Dendritic cell treated with granulocyte-macrophage colony-stimulating factor and Interleukin-4, amounts not matched to agents 40 ng/mL and 50 ng/mL, for 4 days (primary cell): ENCODE results near the gene FASN.

ENCODE experiments used
- H3K27ac Mint-ChIP-seq: one replicate; pipeline ENCODE4 v1.8.0; 2022; ENCODE audit warnings: mild to moderate bottlenecking, mixed read lengths
- H3K27me3 Mint-ChIP-seq: one replicate; pipeline ENCODE4 v1.8.0; 2022; ENCODE audit warnings: mild to moderate bottlenecking, mixed read lengths
- H3K36me3 Mint-ChIP-seq: one replicate; pipeline ENCODE4 v1.8.0; 2022; ENCODE audit warnings: low read depth, mixed read lengths
- H3K4me1 Mint-ChIP-seq: one replicate; pipeline ENCODE4 v1.8.0; 2022; ENCODE audit warnings: low read depth, mixed read lengths
- H3K4me3 Mint-ChIP-seq: one replicate; pipeline ENCODE4 v1.8.0; 2022; ENCODE audit warnings: mild to moderate bottlenecking, moderate library complexity, mixed read lengths
- H3K9me3 Mint-ChIP-seq: one replicate; pipeline ENCODE4 v1.8.0; 2022; ENCODE audit warnings: mixed read lengths
- intact Hi-C: fragments of 100-400 bp; cut with micrococcal nuclease; formaldehyde crosslinking; loops from one replicate; pipeline ENCODE4 v1.15.0; 2022

Gene FASN

GRCh38 chr17:82101767-82102679 is 4.0 kb upstream of the FASN start:
- H3K27me3 Mint-ChIP-seq, result peaks cover 3% of the 10 kb centered on the region

GRCh38 chr17:82101301-82101715 is 3.3 kb upstream of the FASN start:
- Mint-ChIP-seq H3K27me3 (peaks cover 5% of the 10 kb centered on the region), H3K27ac (no peak overlapping the region), H3K4me3 (no peak overlapping the region), H3K9me3 (no peaks in the 10 kb centered on the region), H3K36me3 (peaks cover 24% of the 10 kb centered on the region), H3K4me1 (peaks cover 41% of the 10 kb centered on the region)
- intact Hi-C loops, result loop anchor here (10.0 kb wide), 1 partner anchor 67 kb away; the partner anchor contains the start of genes DCXR and RAC3

More at GRCh38 chr17:82101767-82102679, 4.0 kb upstream of the FASN start:
- peaks cover 41% of the 10 kb centered on the region for H3K4me1 Mint-ChIP-seq
- H3K4me3 Mint-ChIP-seq, result no peak overlapping the region
- peak overlapping the region; percentile 69 for H3K27ac Mint-ChIP-seq
- intact Hi-C loops, result loop anchor here (10.0 kb wide), 1 partner anchor 67 kb away; the partner anchor contains the start of genes DCXR and RAC3
- H3K9me3 Mint-ChIP-seq, result no peaks in the 10 kb centered on the region
- peaks cover 18% of the 10 kb centered on the region for H3K36me3 Mint-ChIP-seq

- Mint-ChIP-seq H3K36me3 (peaks cover 30% of the 10 kb centered on the region), H3K4me1 (peaks cover 41% of the 10 kb centered on the region), H3K27me3 (peaks cover 5% of the 10 kb centered on the region), H3K27ac (no peak overlapping the region), H3K9me3 (no peaks in the 10 kb centered on the region), H3K4me3 (no peak overlapping the region)
- intact Hi-C loops, result loop anchor here (10.0 kb wide), 1 partner anchor 66 kb away; the partner anchor contains the start of genes DCXR and RAC3
Measured at GRCh38 chr17:82100502-82101298, 2.7 kb upstream of the FASN start.

GRCh38 chr17:82098939-82099763 is 1.1 kb upstream of the FASN start:
- Mint-ChIP-seq H3K27me3 (peaks cover 5% of the 10 kb centered on the region), H3K4me3 (peak overlapping the region; percentile 81), H3K9me3 (no peaks in the 10 kb centered on the region), H3K36me3 (peaks cover 45% of the 10 kb centered on the region), H3K27ac (peak overlapping the region; percentile 91), H3K4me1 (peaks cover 39% of the 10 kb centered on the region)
- intact Hi-C loops, result no loop called here

- peaks cover 34% of the 10 kb centered on the region for H3K4me1 Mint-ChIP-seq
- intact Hi-C loops, result no loop called here
- H3K36me3 Mint-ChIP-seq, result peaks cover 58% of the 10 kb centered on the region
- H3K9me3 Mint-ChIP-seq, result no peaks in the 10 kb centered on the region
- peak overlapping the region; percentile 83 for H3K4me3 Mint-ChIP-seq
- peak overlapping the region; percentile 80 for H3K27ac Mint-ChIP-seq
- peaks cover 5% of the 10 kb centered on the region for H3K27me3 Mint-ChIP-seq
Measured at GRCh38 chr17:82097919-82098168, 192 bp downstream of the FASN start.

GRCh38 chr17:82097184-82097918 is 685 bp downstream of the FASN start:
- peaks cover 33% of the 10 kb centered on the region for H3K4me1 Mint-ChIP-seq
- H3K27me3 Mint-ChIP-seq, result peaks cover 5% of the 10 kb centered on the region
- intact Hi-C loops, result no loop called here
- peak overlapping the region; percentile 80 for H3K27ac Mint-ChIP-seq
- H3K4me3 Mint-ChIP-seq, result peak overlapping the region; percentile 83
- H3K36me3 Mint-ChIP-seq, result peaks cover 63% of the 10 kb centered on the region
- no peaks in the 10 kb centered on the region for H3K9me3 Mint-ChIP-seq

GRCh38 chr17:82096709-82097183 is 1.3 kb downstream of the FASN start:
- Mint-ChIP-seq H3K4me3 (peak overlapping the region; percentile 83), H3K4me1 (peaks cover 33% of the 10 kb centered on the region), H3K27ac (peak overlapping the region; percentile 60), H3K27me3 (peaks cover 5% of the 10 kb centered on the region), H3K9me3 (no peaks in the 10 kb centered on the region), H3K36me3 (peaks cover 67% of the 10 kb centered on the region)
- intact Hi-C loops, result no loop called here

- peak overlapping the region; percentile 60 for H3K27ac Mint-ChIP-seq
- H3K36me3 Mint-ChIP-seq, result peaks cover 67% of the 10 kb centered on the region
- peaks cover 33% of the 10 kb centered on the region for H3K4me1 Mint-ChIP-seq
- H3K9me3 Mint-ChIP-seq, result no peaks in the 10 kb centered on the region
- intact Hi-C loops, result no loop called here
- peaks cover 5% of the 10 kb centered on the region for H3K27me3 Mint-ChIP-seq
- peak overlapping the region; percentile 83 for H3K4me3 Mint-ChIP-seq
Measured at GRCh38 chr17:82095777-82096708, 2.0 kb downstream of the FASN start.

GRCh38 chr17:82094931-82095776 is 2.9 kb downstream of the FASN start:
- no peak overlapping the region for H3K27ac Mint-ChIP-seq
- peaks cover 73% of the 10 kb centered on the region for H3K36me3 Mint-ChIP-seq
- H3K4me3 Mint-ChIP-seq, result no peak overlapping the region
- H3K27me3 Mint-ChIP-seq, result peaks cover 5% of the 10 kb centered on the region
- H3K4me1 Mint-ChIP-seq, result peaks cover 29% of the 10 kb centered on the region
- intact Hi-C loops, result no loop called here
- H3K9me3 Mint-ChIP-seq, result no peaks in the 10 kb centered on the region

- Mint-ChIP-seq H3K4me1 (peaks cover 19% of the 10 kb centered on the region), H3K4me3 (no peak overlapping the region), H3K27ac (peak overlapping the region; percentile 52), H3K9me3 (no peaks in the 10 kb centered on the region), H3K27me3 (peaks cover 2% of the 10 kb centered on the region), H3K36me3 (peaks cover 92% of the 10 kb centered on the region)
- intact Hi-C loops, result no loop called here
Measured at GRCh38 chr17:82092995-82093751, 4.9 kb downstream of the FASN start.

- peaks cover 2% of the 10 kb centered on the region for H3K27me3 Mint-ChIP-seq
- H3K4me1 Mint-ChIP-seq, result peaks cover 19% of the 10 kb centered on the region
- H3K36me3 Mint-ChIP-seq, result peaks cover 92% of the 10 kb centered on the region
- intact Hi-C loops, result no loop called here
- H3K4me3 Mint-ChIP-seq, result no peak overlapping the region
- no peaks in the 10 kb centered on the region for H3K9me3 Mint-ChIP-seq
- no peak overlapping the region for H3K27ac Mint-ChIP-seq
Measured at GRCh38 chr17:82092628-82092994, 5.4 kb downstream of the FASN start.
